Ovary (tissue), 10 donors: ENCODE data around the gene PPT1. TPM values are rescaled to one million over a fixed set of nuclear protein-coding genes. Genes with fewer than 3 reads are reported as not detected.

Experiments
- DNase-seq, 5 donors: peaks; one replicate each; pipeline ENCODE4 v3.0.0-alpha.2; 2019 to 2020
- H3K27ac ChIP-seq, 2 donors: fragments of 200-600 bp; one replicate each; pipeline versions ENCODE4 v1.5.1 to v1.8.0; 2019 to 2022
- H3K27me3 ChIP-seq: fragments of 200-600 bp; one replicate; pipeline ENCODE4 v1.8.0; 2022
- H3K36me3 ChIP-seq: fragments of 200-600 bp; sonication (generic); one replicate; pipeline ENCODE4 v1.5.1; 2019
- H3K4me1 ChIP-seq: one replicate; pipeline ENCODE4 v1.8.1; 2013; ENCODE audit warnings: mild to moderate bottlenecking, moderate library complexity; ENCODE audit not compliant: insufficient read depth
- H3K4me3 ChIP-seq: fragments of 200-600 bp; sonication (generic); one replicate; pipeline ENCODE4 v1.5.1; 2017
- H3K9me3 ChIP-seq, 2 donors: fragments of 200-600 bp in 1 of 2; sonication (generic) in 1 of 2; one replicate each; pipeline versions ENCODE4 v1.5.1 to v1.8.1; 2013 to 2019; ENCODE audit warnings: mild to moderate bottlenecking in 1 of 2, moderate library complexity in 1 of 2
- EP300 ChIP-seq: sonication (generic); formaldehyde crosslinking; IDR thresholded peaks from one replicate; pipeline ENCODE4 v1.6.1; 2017; ENCODE audit warnings: antibody characterized with exemption
- POLR2A ChIP-seq: fragments of 450-650 bp; IDR thresholded peaks from one replicate; pipeline ENCODE4 v1.6.1; 2017; ENCODE audit warnings: antibody characterized with exemption, mild to moderate bottlenecking, moderate library complexity
- WGBS, 3 donors: extraction: QIAGEN DNeasy Blood & Tissue Kit in 1 of 3; methylation state at CpG; one replicate each; pipeline versions ENCODE4 v1.1.5 to v1.1.7; 2013 to 2017; 5-methylcytosine and 5-hydroxymethylcytosine counted together
- intact Hi-C, 4 donors: fragments of 100-400 bp; cut with DNase I; formaldehyde crosslinking; loops; one replicate each; pipeline versions ENCODE4 v1.11.0 to v1.15.1; 2022 to 2023
- long read RNA-seq, 3 donors: library from polyadenylated mRNA in 2 of 3; unstranded in 2 of 3; transcript quantifications; one replicate each; pipeline ENCODE4 v2.0.0 and lab custom pipeline, GENCODE V29; 2021 to 2026
- polyA plus RNA-seq, 2 donors: library from polyadenylated mRNA; stranded (reverse); fragments of 200-250 nt in 1 of 2; fragments of 350-450 nt in 1 of 2; fragmentation: Illumina TruSeq in 1 of 2; extraction: RNeasy Lipid Tissue Mini Kit (QIAGEN cat#74804) in 1 of 2; gene quantifications; one replicate each; pipeline ENCODE4 v1.2.3, GENCODE V29; 2013 to 2014
- total RNA-seq, 7 donors: library from RNA; depleted of rRNA in 2 of 7; stranded (reverse); fragments of >200 nt in 2 of 7; fragmentation: NEBNext Ultra II Directional in 3 of 7; extraction: Animal tissue kit (Norgen Biotek cat#: 25700) in 3 of 7; gene quantifications; one replicate each; pipeline versions ENCODE4 v1.1.0 to v1.2.4, GENCODE V29; 2016 to 2023
- TF ChIP-seq, protein P1 (sequence below), 3 donors: fragments of 450-650 bp in 2 of 3; fragments of 200-600 bp in 1 of 3; IDR thresholded peaks; one replicate each; pipeline versions ENCODE4 v1.5.1 to v1.8.0; 2016 to 2022; ENCODE audit warnings: antibody characterized with exemption in 3 of 3, mild to moderate bottlenecking in 1 of 3
- donor health status: DM: no; HTN: no; CAD: no; lungs with moderate emphysema.
- donor health status: DM: no; HTN: no; CAD: no.
- donor health status: Bipolar disorder and iron deficiency.
- donor health status: DM: yes; HTN: yes; CAD: no.
- donor health status: DM: no; HTN: no; CAD: no.
- donor health status: DM: yes; HTN: yes; CAD: no.

Gene PPT1
- total RNA-seq (10 to 100 TPM; 38.0 to 84.2 (median 71.0) TPM), polyA plus RNA-seq (100 to 1,000 TPM in 1 of 2 donors, 10 to 100 TPM in 1; 53.5 to 247 TPM)
- long read RNA-seq, donor 1, full-length matches to known transcripts: 451 of 469 reads
- long read RNA-seq, donor 1, partial matches to known transcripts: 13 of 469 reads
- long read RNA-seq, donor 1, other reads (novel, unspliced or antisense): 5 of 469 reads
- long read RNA-seq, donor 2, full-length matches to known transcripts: 45 of 77 reads
- long read RNA-seq, donor 2, partial matches to known transcripts: 32 of 77 reads
- long read RNA-seq, donor 2, other reads (novel, unspliced or antisense): 0 of 77 reads
- long read RNA-seq, donor 3, full-length matches to known transcripts: 192 of 202 reads
- long read RNA-seq, donor 3, partial matches to known transcripts: 5 of 202 reads
- long read RNA-seq, donor 3, other reads (novel, unspliced or antisense): 5 of 202 reads

GRCh38 chr1:40096977-40097782 lies at the start of gene PPT1:
Gene PPT1 (minus strand): TSS chr1:40097252. CDS start chr1:40097238, 14 bp downstream.
- H3K36me3 ChIP-seq: no peaks in the 10 kb centered on the region
- TF ChIP-seq POLR2A (no peak), EP300 (no peak)
- TF ChIP-seq, protein P1, sequence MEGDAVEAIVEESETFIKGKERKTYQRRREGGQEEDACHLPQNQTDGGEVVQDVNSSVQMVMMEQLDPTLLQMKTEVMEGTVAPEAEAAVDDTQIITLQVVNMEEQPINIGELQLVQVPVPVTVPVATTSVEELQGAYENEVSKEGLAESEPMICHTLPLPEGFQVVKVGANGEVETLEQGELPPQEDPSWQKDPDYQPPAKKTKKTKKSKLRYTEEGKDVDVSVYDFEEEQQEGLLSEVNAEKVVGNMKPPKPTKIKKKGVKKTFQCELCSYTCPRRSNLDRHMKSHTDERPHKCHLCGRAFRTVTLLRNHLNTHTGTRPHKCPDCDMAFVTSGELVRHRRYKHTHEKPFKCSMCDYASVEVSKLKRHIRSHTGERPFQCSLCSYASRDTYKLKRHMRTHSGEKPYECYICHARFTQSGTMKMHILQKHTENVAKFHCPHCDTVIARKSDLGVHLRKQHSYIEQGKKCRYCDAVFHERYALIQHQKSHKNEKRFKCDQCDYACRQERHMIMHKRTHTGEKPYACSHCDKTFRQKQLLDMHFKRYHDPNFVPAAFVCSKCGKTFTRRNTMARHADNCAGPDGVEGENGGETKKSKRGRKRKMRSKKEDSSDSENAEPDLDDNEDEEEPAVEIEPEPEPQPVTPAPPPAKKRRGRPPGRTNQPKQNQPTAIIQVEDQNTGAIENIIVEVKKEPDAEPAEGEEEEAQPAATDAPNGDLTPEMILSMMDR (IDR thresholded peaks at IDR 0.05): no peak
- WGBS, 3 donors: 1% methylated on average over 42 to 51 of the region's 51 CpGs
- peak; percentile 63 to 82 (median 69) for DNase-seq
- H3K27me3 ChIP-seq: no peaks in the 10 kb centered on the region
- peak within 1 kb of the TSS; percentile 62 for H3K4me3 ChIP-seq
- peaks cover 3% of the 10 kb centered on the region for H3K4me1 ChIP-seq
- no peak within 1 kb of the TSS for H3K27ac ChIP-seq
- intact Hi-C loops: no loop called here
- H3K9me3 ChIP-seq: no peaks in the 10 kb centered on the region

GRCh38 chr1:40143891-40144575 lies 47.0 kb upstream of the PPT1 start:
- no peaks in the 10 kb centered on the region for H3K27me3 ChIP-seq
- 12 to 14% (median 13%) methylated on average over 7 of the region's 7 CpGs for WGBS, 3 donors
- TF ChIP-seq, protein P1 (IDR thresholded peaks at IDR 0.05): peak; percentile 53 to 64 (median 58)
- TF ChIP-seq EP300 (no peak), POLR2A (no peak)
- peak in 4 of 5 donors; percentile 12 to 60 (median 34) for DNase-seq
- H3K9me3 ChIP-seq: no peaks in the 10 kb centered on the region
- H3K4me1 ChIP-seq: peaks cover 3% of the 10 kb centered on the region
- no peak overlapping the region for H3K27ac ChIP-seq
- H3K4me3 ChIP-seq: no peak overlapping the region
- intact Hi-C loops: loop anchor here in 3 of 4 donors (5.0 to 10.0 kb wide), 5 partner anchors 171 to 263 kb away; partner anchors contain the start of gene COL9A2 (in 1 of the 3)
- H3K36me3 ChIP-seq: no peaks in the 10 kb centered on the region

DNA sequence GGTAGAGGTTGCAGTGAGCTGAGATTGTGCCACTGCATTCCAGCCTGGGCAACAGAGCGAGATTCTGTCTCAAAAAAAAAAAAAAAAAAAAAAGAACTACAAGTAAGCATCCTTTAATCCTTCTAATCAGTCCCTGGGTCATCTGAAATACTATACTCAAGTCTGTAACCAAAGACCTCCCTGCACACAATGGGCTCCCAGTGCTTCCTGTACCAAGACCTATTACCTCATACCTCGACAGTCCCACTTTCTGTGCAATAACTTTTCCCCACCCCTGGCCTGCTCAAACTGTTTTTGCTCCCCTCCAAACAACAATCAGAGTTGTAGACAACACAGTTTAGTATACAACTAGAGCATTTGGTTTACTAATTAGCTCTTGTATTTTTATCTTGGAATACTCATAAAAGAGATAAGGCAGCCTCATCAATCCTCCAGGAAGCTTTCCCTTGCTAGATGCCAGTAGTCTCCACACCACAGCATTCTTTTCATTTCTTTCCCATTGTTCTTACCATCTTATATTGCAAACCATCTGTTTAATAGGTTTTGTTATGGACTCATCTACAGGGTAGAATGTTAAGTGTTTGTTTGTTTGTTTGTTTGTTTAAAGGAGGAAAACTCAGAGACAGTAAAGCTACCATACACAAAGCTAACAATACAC lies 45.0 kb upstream of the PPT1 start:
- no peaks in the 10 kb centered on the region for H3K36me3 ChIP-seq
- H3K4me1 ChIP-seq: peaks cover 3% of the 10 kb centered on the region
- H3K4me3 ChIP-seq: no peak overlapping the region
- WGBS, 3 donors: 46 to 57% (median 47%) methylated on average over 2 of the region's 2 CpGs
- intact Hi-C loops: loop anchor here in 3 of 4 donors (5.0 to 10.0 kb wide), 5 partner anchors 173 to 265 kb away; partner anchors contain the start of gene COL9A2 (in 1 of the 3)
- no peak overlapping the region for H3K27ac ChIP-seq
- DNase-seq: no peak
- TF ChIP-seq, protein P1 (IDR thresholded peaks at IDR 0.05): no peak
- TF ChIP-seq POLR2A (no peak), EP300 (no peak)
- H3K9me3 ChIP-seq: no peaks in the 10 kb centered on the region
- H3K27me3 ChIP-seq: no peaks in the 10 kb centered on the region
